Heart left ventricle (tissue), 13 donors: ENCODE results near the gene ZNF598.

Experiments used
- POLR2A ChIP-seq, 2 donors: fragments of 450-650 bp; IDR thresholded peaks; one replicate each; pipeline ENCODE4 v1.6.1; 2017; ENCODE audit warnings: antibody characterized with exemption in 2 of 2, mild to moderate bottlenecking in 2 of 2, moderate library complexity in 2 of 2
- TF ChIP-seq, protein P1 (sequence below), 12 donors: fragments of 200-600 bp; sonication (generic) in 4 of 12; IDR thresholded peaks; one replicate each; pipeline versions ENCODE4 v1.5.0 to v1.8.0; 2018 to 2022; ENCODE audit warnings: antibody characterized with exemption in 12 of 12, mild to moderate bottlenecking in 5 of 12
- donor health status: ischemic (EF 13 %, LVEDD 7.1; RV severe dilation, severe dysfunction).
- donor health status: DM: no; HTN: yes; CAD: no.
- donor health status: DM: no; HTN: no; CAD: no.
- donor health status: ischemic (EF 25% LVEDD 6.9; RV normal size, moderate dysfunction).
- donor health status: ischemic (EF 25% LVEDD 5.7; RV mildly dilated, moderate dysfunction).
- donor health status: ischemic (EF 35%, LVEDD 5.7; RV mildly dilated, moderate dysfunction).
- donor health status: nonischemic (EF 11% LVEDD 7.7; RV severe dilation, severe dysfunction).
- donor health status: DM: yes; HTN: yes; CAD: no.
- donor health status: PGD.
- donor health status: ischemic (EF 29% LVEDD 5.4; RV normal size, mild dysfunction).
- donor health status: nonischemic (EF 23%, LVEDD 6.1; RV moderate dilation, normal function).

DNA sequence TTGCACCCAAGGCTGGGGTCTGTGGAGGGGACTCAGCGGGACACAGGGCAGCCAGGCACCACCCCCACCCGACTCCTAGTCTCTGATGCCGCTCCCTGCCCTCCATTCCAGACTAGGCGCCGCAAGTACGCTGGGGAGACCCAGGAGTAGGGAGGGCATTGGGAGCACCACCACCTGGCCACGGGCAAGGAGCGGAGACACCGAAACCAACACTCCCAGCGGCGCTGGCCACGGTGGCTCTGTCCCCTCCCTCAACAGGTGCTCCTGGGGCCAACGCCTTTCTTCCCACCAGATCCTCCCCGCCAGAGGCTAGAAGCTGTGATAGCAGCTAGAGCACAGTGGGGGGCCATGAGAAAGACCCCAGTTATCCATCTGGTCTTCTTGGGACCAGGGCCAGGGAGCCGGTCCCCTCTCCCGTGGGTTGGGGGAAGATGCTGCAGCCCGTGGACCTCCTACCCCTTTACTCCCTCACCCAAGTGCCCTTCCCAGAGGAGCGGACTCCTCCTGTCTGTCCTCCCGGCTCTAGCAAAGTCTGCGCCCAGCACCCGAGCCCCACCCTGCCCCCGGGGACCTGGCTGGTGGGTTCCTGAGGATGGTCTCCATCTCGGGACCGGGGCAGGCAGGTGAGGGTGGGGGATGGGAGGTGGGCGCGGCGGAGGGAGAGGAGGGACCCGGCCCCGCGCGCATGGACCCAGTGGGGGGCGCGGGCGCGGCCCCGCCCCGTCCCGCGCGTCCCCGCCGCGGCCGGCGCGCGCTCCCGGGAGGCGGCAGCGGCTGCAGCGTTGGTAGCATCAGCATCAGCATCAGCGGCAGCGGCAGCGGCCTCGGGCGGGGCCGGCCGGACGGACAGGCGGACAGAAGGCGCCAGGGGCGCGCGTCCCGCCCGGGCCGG lies 20.2 kb downstream of the ZNF598 start, which contains the start of gene SYNGR3:
- TF ChIP-seq, protein P1, sequence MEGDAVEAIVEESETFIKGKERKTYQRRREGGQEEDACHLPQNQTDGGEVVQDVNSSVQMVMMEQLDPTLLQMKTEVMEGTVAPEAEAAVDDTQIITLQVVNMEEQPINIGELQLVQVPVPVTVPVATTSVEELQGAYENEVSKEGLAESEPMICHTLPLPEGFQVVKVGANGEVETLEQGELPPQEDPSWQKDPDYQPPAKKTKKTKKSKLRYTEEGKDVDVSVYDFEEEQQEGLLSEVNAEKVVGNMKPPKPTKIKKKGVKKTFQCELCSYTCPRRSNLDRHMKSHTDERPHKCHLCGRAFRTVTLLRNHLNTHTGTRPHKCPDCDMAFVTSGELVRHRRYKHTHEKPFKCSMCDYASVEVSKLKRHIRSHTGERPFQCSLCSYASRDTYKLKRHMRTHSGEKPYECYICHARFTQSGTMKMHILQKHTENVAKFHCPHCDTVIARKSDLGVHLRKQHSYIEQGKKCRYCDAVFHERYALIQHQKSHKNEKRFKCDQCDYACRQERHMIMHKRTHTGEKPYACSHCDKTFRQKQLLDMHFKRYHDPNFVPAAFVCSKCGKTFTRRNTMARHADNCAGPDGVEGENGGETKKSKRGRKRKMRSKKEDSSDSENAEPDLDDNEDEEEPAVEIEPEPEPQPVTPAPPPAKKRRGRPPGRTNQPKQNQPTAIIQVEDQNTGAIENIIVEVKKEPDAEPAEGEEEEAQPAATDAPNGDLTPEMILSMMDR (IDR thresholded peaks at IDR 0.05): no peak
- TF ChIP-seq POLR2A (IDR thresholded peaks at IDR 0.05): no peak
